Measurements from ENCODE around the gene TPCN1.

Gene TPCN1

GRCh38 chr12:113235976-113236375 is 14.7 kb downstream of the TPCN1 start:
- Histone ChIP-seq H3K9me3 (ENCODE audit: severe bottlenecking) (no peaks in the 10 kb centered on the region), H3K36me3 (peaks cover 9% of the 10 kb centered on the region; the same call in 1 of the 2 replicates), H3K4me3 (ENCODE audit: low read depth, low read length) (no peak overlapping the region), H3K27ac (no peak overlapping the region), H3K27me3 (ENCODE audit: insufficient read depth, low read depth, severe bottlenecking) (no peaks in the 10 kb centered on the region)
- DNase-seq, result no peak
- TF ChIP-seq, protein P1, sequence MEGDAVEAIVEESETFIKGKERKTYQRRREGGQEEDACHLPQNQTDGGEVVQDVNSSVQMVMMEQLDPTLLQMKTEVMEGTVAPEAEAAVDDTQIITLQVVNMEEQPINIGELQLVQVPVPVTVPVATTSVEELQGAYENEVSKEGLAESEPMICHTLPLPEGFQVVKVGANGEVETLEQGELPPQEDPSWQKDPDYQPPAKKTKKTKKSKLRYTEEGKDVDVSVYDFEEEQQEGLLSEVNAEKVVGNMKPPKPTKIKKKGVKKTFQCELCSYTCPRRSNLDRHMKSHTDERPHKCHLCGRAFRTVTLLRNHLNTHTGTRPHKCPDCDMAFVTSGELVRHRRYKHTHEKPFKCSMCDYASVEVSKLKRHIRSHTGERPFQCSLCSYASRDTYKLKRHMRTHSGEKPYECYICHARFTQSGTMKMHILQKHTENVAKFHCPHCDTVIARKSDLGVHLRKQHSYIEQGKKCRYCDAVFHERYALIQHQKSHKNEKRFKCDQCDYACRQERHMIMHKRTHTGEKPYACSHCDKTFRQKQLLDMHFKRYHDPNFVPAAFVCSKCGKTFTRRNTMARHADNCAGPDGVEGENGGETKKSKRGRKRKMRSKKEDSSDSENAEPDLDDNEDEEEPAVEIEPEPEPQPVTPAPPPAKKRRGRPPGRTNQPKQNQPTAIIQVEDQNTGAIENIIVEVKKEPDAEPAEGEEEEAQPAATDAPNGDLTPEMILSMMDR (IDR thresholded peaks at IDR 0.05; ENCODE audit: low read depth, low read length), result no peak

DNA sequence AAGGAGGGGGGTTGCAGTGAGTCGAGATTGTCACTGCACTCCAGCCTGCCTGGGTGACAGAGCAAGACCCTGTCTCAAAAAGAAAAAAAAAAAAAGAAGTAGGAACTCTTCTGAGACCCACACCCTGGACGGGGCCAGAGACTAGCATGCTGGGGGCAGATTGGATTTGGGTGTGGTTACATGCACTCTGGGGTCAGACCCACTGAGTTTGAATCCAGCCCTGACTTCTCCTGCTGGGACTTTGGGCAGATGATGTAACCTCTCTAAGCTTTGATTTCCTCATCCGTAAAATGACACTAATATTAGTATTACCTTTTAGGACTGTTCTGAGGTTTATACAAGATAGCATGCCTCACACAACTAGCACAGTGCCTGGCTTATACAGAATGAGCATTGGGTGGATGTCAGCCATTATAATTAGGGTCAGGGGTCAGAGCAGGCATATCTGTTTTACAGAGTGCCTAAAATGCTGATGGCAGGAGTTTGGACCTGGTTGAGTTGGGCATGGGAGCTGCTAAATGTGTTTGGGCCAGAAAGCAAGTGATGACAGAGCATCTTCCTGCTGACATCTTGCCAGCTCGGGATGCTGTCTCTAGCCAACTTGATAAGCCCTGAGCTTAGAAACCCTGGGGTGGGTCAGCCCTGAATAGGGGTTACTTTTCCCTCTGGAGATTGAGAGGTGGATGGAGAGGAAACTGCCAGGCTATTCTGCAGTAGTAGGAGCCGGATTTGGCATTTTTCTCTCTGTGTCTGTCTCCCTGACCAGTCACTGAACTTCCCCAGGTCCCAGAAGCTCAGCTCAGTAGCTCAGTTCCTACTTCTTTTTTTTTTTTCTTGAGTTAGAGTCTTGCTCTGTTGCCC is 15.5 kb downstream of the TPCN1 start:
- TF ChIP-seq, protein P1 (IDR thresholded peaks at IDR 0.05; ENCODE audit: low read depth, low read length), result no peak

GRCh38 chr12:113237748-113238147 is 16.5 kb downstream of the TPCN1 start:
- no peaks in the 10 kb centered on the region for H3K27me3 ChIP-seq (ENCODE audit: insufficient read depth, low read depth, severe bottlenecking)
- TF ChIP-seq, protein P1 (IDR thresholded peaks at IDR 0.05; ENCODE audit: low read depth, low read length), result no peak
- no peak overlapping the region for H3K4me3 ChIP-seq (ENCODE audit: low read depth, low read length)
- no peak for DNase-seq
- H3K36me3 ChIP-seq, result no peaks in the 10 kb centered on the region
- H3K27ac ChIP-seq, result no peak overlapping the region
- no peaks in the 10 kb centered on the region for H3K9me3 ChIP-seq (ENCODE audit: severe bottlenecking)

More for the DNA sequence above, 15.5 kb downstream of the TPCN1 start:
- Histone ChIP-seq H3K4me3 (ENCODE audit: low read depth, low read length) (no peak overlapping the region), H3K9me3 (ENCODE audit: severe bottlenecking) (no peaks in the 10 kb centered on the region), H3K27ac (no peak overlapping the region), H3K36me3 (peaks cover 3% of the 10 kb centered on the region; the same call in 1 of the 2 replicates), H3K27me3 (ENCODE audit: insufficient read depth, low read depth, severe bottlenecking) (no peaks in the 10 kb centered on the region)
- DNase-seq, result no peak

DNA sequence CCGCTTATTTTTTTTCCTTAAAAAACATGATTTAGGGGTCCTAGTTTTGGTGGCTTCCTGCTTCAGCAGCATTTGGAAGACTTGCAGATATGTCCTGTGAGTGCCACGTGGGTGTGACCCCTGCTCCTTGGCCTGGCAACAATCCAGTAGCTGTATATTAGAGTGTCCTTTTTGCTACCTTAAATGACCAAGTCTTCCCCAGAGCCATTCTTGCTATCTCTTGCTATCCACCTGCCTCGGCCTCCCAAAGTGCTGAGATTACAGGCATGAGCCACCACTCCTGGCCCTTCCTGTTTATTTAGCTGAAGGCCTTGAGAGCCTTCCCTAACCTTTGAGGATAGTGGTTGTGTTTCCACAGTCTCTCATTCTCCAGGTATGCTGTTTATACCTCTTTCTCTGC is 17.0 kb downstream of the TPCN1 start:
- H3K27ac ChIP-seq, result no peak overlapping the region
- H3K36me3 ChIP-seq, result no peaks in the 10 kb centered on the region
- H3K4me3 ChIP-seq (ENCODE audit: low read depth, low read length), result no peak overlapping the region
- TF ChIP-seq, protein P1 (IDR thresholded peaks at IDR 0.05; ENCODE audit: low read depth, low read length), result no peak
- H3K9me3 ChIP-seq (ENCODE audit: severe bottlenecking), result no peaks in the 10 kb centered on the region
- no peaks in the 10 kb centered on the region for H3K27me3 ChIP-seq (ENCODE audit: insufficient read depth, low read depth, severe bottlenecking)
- DNase-seq, result no peak

DNA sequence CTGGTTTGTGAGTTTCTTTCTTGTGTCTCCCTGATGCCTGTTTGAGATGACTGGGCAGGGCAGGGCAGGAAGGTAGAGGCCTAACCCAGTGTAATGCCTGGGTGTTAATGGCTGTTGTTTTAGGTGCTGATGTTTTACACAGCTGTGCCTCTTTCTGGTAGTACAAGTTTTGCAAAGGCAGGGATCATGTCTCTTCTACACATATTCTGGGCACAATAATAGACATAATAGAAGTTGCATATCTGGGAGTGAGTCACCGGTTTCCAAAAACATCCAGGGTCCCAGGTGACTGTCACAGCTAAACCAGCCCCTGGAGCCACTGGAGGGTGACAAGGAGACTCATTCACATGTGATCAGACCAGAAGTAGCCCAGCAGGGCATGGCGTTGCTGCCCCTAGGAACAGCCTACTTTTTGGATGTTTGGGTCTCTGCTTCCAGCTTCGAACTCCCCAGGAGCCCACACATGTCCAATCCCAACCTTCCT is 18.1 kb downstream of the TPCN1 start:
- H3K27me3 ChIP-seq (ENCODE audit: insufficient read depth, low read depth, severe bottlenecking), result no peaks in the 10 kb centered on the region
- TF ChIP-seq, protein P1 (IDR thresholded peaks at IDR 0.05; ENCODE audit: low read depth, low read length), result no peak
- H3K36me3 ChIP-seq, result no peaks in the 10 kb centered on the region
- H3K9me3 ChIP-seq (ENCODE audit: severe bottlenecking), result no peaks in the 10 kb centered on the region
- DNase-seq, result no peak
- no peak overlapping the region for H3K4me3 ChIP-seq (ENCODE audit: low read depth, low read length)
- no peak overlapping the region for H3K27ac ChIP-seq

Measured in WERI-Rb-1 (cell line).